ENCODE data around the gene SLC2A8.

SLC2A8 gene

DNA sequence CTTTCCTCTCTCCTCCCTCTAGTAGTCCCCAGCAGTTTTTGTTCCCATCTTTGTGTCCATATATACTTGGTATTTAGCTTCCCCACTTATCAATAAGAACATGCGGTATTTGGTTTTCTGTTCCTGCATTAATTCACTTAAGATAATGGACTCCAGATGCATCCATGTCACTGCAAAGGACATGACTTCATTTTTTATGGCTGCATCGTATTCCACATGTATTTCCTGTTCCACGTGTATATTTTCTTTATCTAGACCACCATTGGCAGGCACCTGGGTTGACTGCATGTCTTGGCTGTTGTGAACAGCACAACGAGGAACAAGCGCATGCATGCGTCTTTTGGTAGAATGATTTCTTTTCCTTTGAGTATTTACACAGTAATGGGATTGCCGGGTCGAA, 33.4 kb downstream of the SLC2A8 start:
- DNase-seq (ENCODE audit: low read depth) = no peak

- peak; percentile 23 for DNase-seq (ENCODE audit: low read depth)
Measured at GRCh38 chr9:127437497-127438264, 40.7 kb downstream of the SLC2A8 start.

GRCh38 chr9:127438394-127438793, 41.4 kb downstream of the SLC2A8 start:
- DNase-seq (ENCODE audit: low read depth) = no peak

DNA sequence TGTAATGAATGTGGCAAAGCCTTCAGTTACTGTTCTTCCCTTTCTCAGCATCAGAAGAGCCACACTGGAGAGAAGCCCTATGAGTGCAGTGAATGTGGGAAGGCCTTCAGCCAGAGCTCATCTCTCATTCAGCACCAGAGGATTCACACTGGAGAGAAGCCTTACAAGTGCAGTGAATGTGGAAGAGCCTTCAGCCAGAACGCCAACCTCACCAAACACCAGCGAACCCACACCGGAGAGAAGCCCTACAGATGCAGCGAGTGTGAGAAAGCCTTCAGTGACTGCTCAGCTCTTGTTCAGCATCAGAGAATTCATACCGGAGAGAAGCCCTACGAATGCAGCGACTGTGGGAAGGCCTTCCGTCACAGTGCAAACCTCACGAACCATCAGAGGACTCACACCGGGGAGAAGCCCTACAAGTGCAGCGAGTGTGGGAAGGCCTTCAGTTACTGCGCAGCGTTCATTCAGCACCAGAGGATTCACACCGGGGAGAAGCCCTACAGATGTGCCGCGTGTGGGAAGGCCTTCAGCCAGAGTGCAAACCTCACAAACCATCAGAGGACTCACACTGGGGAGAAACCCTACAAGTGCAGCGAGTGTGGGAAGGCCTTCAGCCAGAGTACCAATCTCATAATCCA, 47.4 kb downstream of the SLC2A8 start:
- no peak for DNase-seq (ENCODE audit: low read depth)

DNA sequence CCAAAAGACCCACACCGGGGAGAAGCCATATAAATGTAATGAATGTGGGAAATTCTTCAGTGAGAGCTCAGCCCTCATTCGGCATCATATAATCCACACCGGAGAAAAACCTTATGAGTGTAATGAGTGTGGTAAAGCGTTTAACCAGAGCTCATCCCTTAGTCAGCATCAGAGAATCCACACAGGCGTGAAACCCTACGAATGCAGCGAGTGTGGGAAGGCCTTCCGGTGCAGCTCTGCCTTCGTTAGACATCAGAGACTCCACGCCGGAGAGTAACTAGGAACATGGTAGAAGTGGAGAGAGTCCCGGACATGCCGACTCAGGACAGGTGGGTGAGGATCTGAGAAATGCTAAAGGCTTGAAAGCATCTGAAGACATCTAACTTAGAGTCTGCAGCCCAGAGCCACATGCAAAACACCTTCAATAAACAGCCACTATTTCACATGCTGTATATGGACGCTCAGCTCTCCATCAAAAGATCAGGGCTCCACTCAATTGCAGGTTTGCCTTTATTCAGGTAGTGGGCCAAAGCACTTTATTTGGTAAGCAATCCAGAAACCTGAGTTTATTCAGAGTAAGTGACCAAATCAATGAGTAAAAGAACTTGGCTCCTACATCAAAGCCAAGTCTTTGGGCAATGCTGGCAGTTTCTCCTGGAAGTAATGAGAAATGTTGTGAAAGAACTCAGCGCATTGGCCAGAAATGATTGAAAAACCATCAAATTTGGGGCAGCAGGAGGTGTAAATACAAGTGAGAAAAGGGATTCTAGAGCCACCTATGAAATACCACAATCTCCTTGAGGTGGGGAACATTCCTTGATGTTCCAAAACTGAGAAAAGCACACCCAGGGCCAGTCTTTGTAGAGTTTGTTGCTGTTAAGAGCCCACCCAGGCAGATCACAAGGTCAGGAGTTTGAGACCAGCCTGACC, 48.2 kb downstream of the SLC2A8 start:
- DNase-seq (ENCODE audit: low read depth) = peak; percentile 57

DNA sequence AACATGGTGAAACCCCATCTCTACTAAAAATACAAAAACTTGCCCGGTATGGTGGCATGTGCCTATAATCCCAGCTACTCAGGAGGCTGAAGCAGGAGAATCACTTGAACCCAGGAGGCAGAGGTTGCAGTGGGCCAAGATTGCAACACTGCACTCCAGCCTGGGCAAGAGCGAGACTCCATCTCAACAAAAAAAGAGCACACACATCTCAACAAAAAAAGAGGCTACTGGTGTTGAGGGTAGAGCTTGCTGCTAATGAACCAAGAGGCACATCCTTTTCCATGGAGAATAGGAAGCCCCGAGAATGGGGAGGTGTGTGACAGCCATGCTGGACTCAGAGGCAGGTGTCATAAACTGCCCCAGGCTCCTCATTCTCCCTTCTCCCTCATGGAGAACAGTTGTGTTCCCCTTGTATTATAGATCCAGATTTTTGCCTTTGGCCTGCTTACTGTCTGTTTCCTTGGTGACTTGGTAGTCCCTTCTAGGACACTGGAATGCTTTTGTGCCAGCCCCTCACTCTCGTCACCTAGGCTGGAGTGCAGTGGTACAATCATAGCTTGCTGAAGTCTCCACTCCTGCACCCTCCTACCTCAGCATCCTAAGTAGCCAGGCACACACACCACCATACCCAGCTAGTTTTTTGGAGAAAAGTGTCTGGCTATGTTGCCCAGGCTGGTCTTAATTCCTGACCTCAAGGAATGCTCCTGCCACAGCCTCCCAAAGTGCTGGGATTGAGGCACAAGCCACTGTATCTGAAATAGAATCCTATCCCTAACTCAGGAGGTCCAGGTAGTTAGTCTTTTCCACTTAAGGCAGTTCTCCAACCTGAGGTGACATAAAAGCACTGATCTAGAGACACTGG, 49.1 kb downstream of the SLC2A8 start:
- DNase-seq (ENCODE audit: low read depth) = peak; percentile 59

GRCh38 chr9:127446713-127447415, 49.9 kb downstream of the SLC2A8 start:
- peak; percentile 46 for DNase-seq (ENCODE audit: low read depth)

- DNase-seq (ENCODE audit: low read depth) = peak; percentile 46
Measured at GRCh38 chr9:127447416-127448111, 50.6 kb downstream of the SLC2A8 start.

DNA sequence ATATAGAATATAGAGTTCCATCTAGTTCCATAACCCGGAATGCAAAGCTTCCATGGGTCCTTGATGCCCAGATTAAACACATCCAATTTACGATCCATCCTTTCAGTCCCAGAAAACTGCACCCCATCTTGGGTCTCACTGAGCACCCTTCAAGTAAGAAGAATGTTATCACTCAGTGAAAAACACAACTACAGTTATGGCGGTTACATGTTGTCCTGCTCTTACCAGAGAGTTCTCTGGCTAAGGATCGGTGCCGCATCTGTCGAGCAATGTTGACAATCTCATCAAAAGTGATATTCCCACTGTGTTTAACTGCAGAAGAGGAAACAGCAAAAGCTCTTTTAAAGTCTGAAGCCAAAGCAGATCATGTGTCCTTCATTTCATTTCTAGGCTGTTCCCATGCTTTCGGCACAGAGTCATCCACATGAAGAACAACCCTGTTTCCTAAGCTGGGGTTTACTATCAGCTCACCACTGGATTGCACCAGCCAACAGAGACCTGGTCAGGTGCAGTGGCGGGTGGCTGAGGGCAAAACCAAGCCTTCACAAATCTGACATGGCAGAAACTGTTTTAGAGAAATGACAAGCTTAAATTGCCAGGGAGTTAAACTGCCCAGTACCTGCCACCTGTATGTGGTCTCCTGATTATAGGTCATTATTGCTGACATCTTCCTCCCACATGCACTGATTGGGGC, 51.3 kb downstream of the SLC2A8 start:
- DNase-seq (ENCODE audit: low read depth) = peak; percentile 18

GRCh38 chr9:127449332-127449966, 52.5 kb downstream of the SLC2A8 start:
- DNase-seq (ENCODE audit: low read depth) = peak; percentile 42

DNA sequence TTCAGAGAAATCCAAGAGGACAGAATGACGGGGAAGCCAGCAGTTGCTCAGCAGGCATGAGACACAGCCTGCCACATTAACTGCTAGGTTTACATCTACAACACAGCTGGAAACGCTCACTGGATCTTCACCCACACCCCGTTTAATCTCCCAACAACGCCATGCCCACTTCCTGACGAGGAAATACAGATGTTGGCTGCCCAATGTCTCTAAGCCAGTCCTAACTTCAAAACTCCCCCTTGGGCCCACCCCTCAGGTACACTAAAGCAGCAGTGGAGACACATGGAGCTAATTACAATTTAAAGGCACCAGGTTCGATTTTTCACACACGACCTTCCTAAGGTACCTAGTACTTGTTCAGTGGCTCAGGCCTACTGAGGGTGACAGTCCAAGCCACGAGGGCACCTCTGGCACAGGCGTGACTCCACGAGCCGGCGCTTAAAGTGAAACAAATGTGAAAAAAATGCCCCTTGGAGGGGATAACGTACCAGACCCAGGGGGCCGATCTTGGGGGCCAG, 53.3 kb downstream of the SLC2A8 start:
- peak; percentile 48 for DNase-seq (ENCODE audit: low read depth)

GRCh38 chr9:127450830-127451607, 54.0 kb downstream of the SLC2A8 start, which contains the start of the genes LRSAM1 and RPL12:
Gene LRSAM1 (plus strand): TSS chr9:127451510. CDS start chr9:127454528, 3,018 bp downstream.
Gene RPL12 (minus strand): TSS chr9:127451406. CDS start chr9:127451317, 89 bp downstream.
- DNase-seq (ENCODE audit: low read depth) = peak; percentile 97

- no peak for DNase-seq (ENCODE audit: low read depth)
Measured at GRCh38 chr9:127451608-127451857, 54.6 kb downstream of the SLC2A8 start.

GRCh38 chr9:127451858-127452656, 55.1 kb downstream of the SLC2A8 start:
- peak; percentile 72 for DNase-seq (ENCODE audit: low read depth)

- peak; percentile 6 for DNase-seq (ENCODE audit: low read depth)
Measured at GRCh38 chr9:127452691-127453090, 55.7 kb downstream of the SLC2A8 start.

- DNase-seq (ENCODE audit: low read depth) = peak; percentile 17
Measured at GRCh38 chr9:127455324-127455992, 58.5 kb downstream of the SLC2A8 start.
